COLO829 (cell line): ENCODE measurements around the gene CCZ1B.
"Not testable (repeated sequence)": the region's sequence is repeated elsewhere in the genome, so short reads cannot be mapped to it uniquely, and the experiment has no call there.

ENCODE experiments used
- DNase-seq: peaks from one replicate; pipeline ENCODE4 v3.0.0; 2012; ENCODE audit warnings: low spot score

CCZ1B gene

GRCh38 chr7:6826151-6826550 lies at the start of gene CCZ1B:
TSS of gene CCZ1B (minus strand) at chr7:6826275. CDS start at chr7:6826197, 78 bp downstream.
- not testable (repeated sequence) for DNase-seq

GRCh38 chr7:6875022-6875421 lies 48.9 kb upstream of the CCZ1B start:
- not testable (repeated sequence) for DNase-seq

DNA sequence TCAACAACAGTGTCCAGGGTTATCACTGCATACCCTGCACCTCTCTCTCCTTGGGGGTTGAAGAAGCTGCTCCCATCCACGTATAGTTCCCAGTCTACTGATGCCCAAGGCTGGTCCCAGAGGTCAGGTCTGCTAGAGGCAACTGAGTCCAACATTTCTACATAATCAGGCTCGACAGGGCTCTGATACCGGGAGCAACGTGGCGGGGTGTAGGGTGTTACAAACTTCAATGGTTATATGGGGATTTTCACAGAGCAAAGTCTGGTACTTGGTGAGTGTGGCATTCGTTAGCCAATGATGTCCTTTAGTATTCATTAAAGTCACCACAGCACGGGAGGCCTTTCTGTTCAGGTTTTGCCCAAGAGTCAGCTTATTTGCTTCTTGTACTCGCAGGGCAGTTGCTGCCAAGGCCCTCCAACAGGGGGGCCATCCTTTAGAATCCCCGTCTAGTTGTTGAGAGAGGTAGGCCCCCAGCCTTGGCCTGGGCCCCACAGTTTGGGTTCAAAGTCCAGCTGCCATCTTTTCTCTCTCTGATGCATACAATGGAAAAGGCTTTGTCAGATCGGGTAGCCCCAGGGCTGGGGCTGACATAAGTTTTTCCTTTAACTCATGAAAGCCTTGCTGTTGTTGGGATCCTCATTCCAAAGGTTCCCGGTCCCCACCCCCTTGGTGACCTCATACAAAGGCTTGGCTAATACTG lies 46.3 kb upstream of the CCZ1B start:
- not testable (repeated sequence) for DNase-seq

- DNase-seq, result not testable (repeated sequence)
Observed at GRCh38 chr7:6871421-6872144, 45.5 kb upstream of the CCZ1B start.

DNA sequence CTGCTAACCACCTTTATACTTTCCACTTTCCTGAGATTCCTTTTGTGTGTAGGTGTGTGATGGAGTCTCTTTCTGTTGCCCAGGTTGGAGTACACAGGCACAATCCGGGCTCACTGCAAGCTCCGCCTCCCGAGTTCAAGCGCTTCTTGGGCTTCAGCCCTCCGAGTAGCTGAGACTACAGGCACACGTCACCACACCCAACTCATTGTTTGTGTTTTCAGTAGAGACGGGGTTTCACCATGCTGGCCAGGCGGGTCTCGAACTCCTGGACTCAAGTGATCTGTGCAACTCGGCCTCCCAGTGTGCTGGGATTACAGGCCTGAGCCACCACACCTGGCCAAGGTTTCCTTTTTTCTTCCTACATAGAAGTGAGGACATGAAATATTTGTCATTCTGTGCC lies 38.7 kb upstream of the CCZ1B start:
- DNase-seq, result not testable (repeated sequence)

DNA sequence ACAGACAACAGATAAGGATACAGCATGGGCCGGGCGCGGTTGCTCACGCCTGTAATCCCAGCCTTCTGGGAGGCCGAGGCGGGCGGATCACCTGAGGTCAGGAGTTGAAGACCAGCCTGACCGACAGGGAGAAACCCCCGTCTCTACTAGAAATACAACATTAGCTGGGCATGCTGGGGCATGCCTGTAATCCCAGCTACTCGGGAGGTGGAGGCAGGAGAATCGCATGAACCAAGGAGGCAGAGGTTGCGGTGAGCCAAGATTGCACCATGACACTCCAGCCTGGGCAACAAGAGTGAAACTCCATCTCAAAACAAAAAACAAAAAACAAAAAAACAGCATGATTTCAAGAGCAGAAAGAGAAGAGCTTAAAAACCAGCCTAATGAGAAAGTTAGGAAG lies 38.1 kb upstream of the CCZ1B start:
- not testable (repeated sequence) for DNase-seq

GRCh38 chr7:6862876-6863275 lies 36.8 kb upstream of the CCZ1B start:
- not testable (repeated sequence) for DNase-seq

DNA sequence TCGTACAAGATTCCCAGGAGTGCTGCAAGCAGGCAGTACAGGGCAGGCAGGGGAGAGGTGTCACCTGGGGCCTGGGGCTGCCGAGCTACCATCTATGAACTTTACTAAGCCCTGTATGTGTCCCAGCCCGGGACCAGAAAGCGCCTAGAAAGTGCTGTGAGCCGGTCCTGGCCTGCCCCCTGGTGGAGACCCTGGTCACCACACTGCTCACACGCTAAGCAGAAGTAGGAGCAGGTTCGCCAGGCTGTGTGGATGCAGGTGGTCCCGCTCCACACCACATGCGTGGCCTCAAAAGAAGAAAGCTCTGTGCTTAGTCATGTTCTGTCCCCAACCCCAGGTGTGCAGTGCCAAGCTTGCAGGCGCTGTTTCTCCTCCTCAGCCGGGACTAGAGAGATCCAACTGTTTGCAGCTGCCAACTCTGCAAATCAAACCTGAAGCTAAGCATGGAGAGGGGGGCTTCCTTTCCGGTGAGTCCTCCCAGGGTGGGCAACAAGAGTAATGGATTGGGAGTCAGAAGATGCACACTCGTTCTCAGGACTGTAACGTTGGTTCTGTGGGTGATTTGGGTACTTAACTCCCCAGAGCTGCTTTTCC lies 31.7 kb upstream of the CCZ1B start:
- peak; percentile 38 for DNase-seq

DNA sequence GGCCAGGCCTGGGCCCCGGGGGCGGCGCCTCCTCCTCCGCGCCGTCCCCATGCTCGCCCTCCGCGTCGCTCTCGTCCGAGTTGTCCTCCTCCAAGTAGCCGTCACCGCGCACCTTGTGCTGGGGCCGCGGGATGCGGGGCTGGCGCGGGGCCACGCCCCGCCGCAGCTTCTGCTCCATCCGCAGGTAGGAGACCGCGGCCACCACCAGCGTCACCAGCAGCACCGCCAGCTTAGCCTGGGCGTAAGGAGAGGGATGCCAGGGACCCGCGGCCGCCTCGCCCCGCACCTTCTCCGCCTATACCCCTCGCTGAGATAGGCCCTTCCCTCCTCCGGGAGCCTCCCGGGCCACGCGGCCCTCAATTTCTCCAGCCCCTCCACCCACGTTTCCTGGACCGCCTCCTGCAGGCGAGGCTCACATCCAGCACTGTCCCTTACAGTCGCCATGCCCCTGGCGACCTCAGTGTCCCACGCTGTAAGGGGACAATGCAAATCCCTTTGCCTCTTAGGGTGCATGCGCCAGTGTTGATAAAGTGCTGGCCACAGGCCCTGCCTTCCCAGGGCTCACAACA lies 29.6 kb upstream of the CCZ1B start:
- DNase-seq, result not testable (repeated sequence)

DNA sequence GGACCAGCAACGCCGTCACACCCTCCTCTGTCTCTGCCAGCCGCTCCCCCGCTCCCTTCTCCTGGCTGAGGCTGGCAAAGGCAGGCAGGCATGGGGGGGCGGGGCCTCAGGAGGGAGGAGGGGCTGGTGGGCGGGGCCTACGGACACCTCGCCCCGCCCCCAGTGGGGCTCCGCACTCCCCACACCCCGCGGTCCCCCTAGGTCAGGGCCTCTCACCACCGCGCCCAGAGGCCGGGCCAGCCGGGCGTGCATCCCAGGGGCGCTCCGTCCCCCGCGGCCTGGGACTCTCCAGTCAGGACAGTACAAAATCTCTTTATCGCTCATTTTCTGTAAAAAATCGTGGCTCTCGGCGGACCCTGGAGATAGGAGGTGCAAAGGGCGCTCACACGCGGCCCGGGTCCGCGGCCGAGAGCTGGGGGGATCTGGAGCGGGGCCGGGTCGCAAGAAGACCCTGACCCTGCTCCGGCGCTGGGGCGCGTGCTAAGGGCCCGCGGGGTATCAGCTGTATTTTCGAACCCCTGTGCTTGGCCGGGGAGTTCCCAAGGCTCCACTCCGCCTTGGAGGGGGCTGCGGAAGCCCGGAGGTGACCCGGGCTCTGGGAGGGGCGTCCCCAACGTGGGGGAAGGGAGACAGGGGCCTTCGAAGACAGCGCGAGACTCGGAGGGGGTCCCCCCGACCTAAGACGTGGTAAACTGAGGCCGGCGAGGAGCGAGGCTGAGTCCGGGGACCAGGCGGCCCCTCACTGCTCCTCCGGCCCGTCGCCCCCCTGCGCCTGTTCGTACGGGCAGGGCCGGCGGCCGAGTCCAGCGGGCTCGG lies 28.9 kb upstream of the CCZ1B start:
- DNase-seq, result not testable (repeated sequence)

GRCh38 chr7:6853681-6854080 lies 27.6 kb upstream of the CCZ1B start:
- not testable (repeated sequence) for DNase-seq

- DNase-seq, result not testable (repeated sequence)
Observed at GRCh38 chr7:6849127-6849526, 23.1 kb upstream of the CCZ1B start.

DNA sequence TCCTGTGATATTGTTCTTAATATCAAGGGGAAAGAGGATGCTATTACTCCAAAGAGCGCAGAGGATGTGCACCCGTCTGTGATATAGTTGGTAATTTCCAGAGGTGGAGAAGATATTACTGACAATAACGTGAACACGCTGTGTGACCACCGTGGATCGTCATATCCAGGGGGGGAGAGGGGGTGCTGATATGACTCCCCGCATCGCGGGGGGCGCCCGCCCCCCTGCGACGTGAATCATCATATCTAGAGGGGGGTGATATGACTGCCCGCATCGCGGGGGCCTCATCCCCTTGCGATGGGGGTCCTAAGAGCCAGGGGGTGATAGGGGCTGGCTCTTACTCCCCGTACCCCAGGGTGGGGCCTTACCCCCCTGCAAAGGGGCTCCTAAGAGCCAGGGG lies 21.7 kb upstream of the CCZ1B start:
- DNase-seq, result not testable (repeated sequence)

GRCh38 chr7:6845971-6846449 lies 19.9 kb upstream of the CCZ1B start:
- DNase-seq, result not testable (repeated sequence)

- DNase-seq, result not testable (repeated sequence)
Observed at GRCh38 chr7:6843654-6844053, 17.6 kb upstream of the CCZ1B start.

- DNase-seq, result not testable (repeated sequence)
Observed at GRCh38 chr7:6843092-6843491, 17.0 kb upstream of the CCZ1B start.

- not testable (repeated sequence) for DNase-seq
Observed at GRCh38 chr7:6842278-6842921, 16.3 kb upstream of the CCZ1B start.

DNA sequence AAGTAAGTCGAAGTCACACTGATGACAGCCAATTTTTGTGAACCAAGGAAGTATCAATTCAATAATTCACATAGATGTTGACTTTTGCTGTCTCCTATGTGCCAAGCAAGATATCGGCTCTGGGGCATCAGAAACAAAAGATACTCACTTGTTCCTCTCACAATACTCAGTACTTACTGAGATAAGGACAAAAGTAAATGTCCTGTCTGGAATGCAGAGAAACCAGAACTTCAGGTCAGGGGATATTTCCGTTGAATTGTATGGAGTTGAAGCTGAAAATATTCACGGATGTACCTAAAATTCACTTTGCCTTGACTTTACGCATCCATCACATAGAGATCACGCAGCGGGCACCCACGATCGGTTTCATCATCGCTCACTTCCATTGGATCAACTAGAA lies 11.0 kb upstream of the CCZ1B start:
- not testable (repeated sequence) for DNase-seq

DNA sequence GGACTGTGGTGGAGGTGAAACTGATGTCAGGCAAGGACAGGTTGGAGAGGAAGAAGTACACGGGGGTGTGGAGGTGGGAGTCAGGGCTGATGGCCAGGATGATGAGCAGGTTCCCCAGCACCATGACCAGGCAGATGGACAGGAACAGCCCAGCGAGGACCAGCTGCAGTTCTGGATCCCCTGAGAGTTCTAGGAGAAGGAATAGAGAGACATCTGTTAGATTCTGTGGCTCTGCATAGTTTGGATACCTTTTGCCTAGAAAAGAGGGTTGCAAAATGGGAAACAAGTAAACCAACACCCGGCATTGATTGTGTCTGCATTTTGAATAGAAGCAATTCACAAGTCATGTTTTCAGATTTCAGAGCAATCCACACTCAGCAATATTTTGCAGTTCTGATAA lies 9.4 kb upstream of the CCZ1B start:
- DNase-seq, result not testable (repeated sequence)

DNA sequence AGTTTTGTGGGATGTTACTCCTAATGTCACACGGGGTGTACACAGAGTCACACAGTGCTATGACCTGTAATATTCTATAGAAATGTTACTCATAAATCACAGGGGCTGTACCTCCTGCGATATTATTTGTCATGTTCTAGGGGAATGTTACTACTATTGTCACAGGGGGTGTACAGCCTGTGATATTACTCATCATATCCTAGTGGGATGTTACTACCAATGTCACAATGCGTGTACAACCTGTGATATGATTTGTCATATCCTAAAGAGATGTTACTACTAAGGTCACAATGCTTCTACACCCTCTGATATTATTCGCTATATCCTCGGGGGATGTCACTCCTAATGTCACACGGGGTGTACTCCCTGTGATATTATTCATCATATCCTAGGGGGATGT lies 7.6 kb upstream of the CCZ1B start:
- no peak for DNase-seq
